Middle frontal gyrus (tissue), 1 donor: Measurements from ENCODE around the gene M1AP.
"Not testable (repeated sequence)": the region's sequence is repeated elsewhere in the genome, so short reads cannot be mapped to it uniquely, and the experiment has no call there.

Experiments used
- DNase-seq: peaks from one replicate; pipeline ENCODE4 v3.0.0-alpha.2; 2015; ENCODE audit warnings: low spot score; ENCODE audit errors: extremely low spot score

The M1AP gene

GRCh38 chr2:74566754-74567085 lies 81.4 kb downstream of the M1AP start:
- DNase-seq, result no peak

GRCh38 chr2:74566076-74566753 lies 81.9 kb downstream of the M1AP start:
- no peak for DNase-seq

- no peak for DNase-seq
Measured at GRCh38 chr2:74564222-74564621, 83.9 kb downstream of the M1AP start.

- DNase-seq, result no peak
Measured at GRCh38 chr2:74562126-74562775, 85.9 kb downstream of the M1AP start.

GRCh38 chr2:74561022-74561421 lies 87.1 kb downstream of the M1AP start:
- DNase-seq, result not testable (repeated sequence)

GRCh38 chr2:74560591-74560990 lies 87.5 kb downstream of the M1AP start:
- DNase-seq, result no peak

GRCh38 chr2:74559912-74560311 lies 88.2 kb downstream of the M1AP start:
- no peak for DNase-seq

GRCh38 chr2:74558284-74559230 lies 89.6 kb downstream of the M1AP start:
- DNase-seq, result no peak

GRCh38 chr2:74556831-74557370 lies 91.2 kb downstream of the M1AP start:
- no peak for DNase-seq

GRCh38 chr2:74556159-74556558 lies 92.0 kb downstream of the M1AP start:
- DNase-seq, result no peak

- no peak for DNase-seq
Measured at GRCh38 chr2:74555610-74556103, 92.5 kb downstream of the M1AP start.

- DNase-seq, result no peak
Measured at GRCh38 chr2:74554820-74555531, 93.2 kb downstream of the M1AP start.

- DNase-seq, result no peak
Measured at GRCh38 chr2:74553892-74554819, 94.0 kb downstream of the M1AP start, which contains the start of the genes DOK1 and LOXL3. Gene DOK1 (plus strand): TSS chr2:74554720. CDS start chr2:74554755, 35 bp downstream. Gene LOXL3 (minus strand): TSS chr2:74553942. CDS start chr2:74552634, 1,308 bp downstream.

GRCh38 chr2:74552914-74553811 lies 95.0 kb downstream of the M1AP start:
- no peak for DNase-seq

GRCh38 chr2:74551942-74552913 lies 95.9 kb downstream of the M1AP start:
- no peak for DNase-seq

GRCh38 chr2:74551530-74551929 lies 96.6 kb downstream of the M1AP start:
- no peak for DNase-seq

- no peak for DNase-seq
Measured at GRCh38 chr2:74550231-74550630, 97.9 kb downstream of the M1AP start.
